Measurements from ENCODE around the gene GMDS.

The GMDS gene

GRCh38 chr6:2020909-2021308 lies 224.5 kb downstream of the GMDS start:
- no peak for DNase-seq (ENCODE audit: low spot score)
- no peak for TF ChIP-seq CTCF (IDR thresholded peaks at IDR 0.05; ENCODE audit: borderline replicate concordance, control extremely low read depth, extremely low read depth, insufficient read depth, missing control alignments)
- in situ Hi-C loops (cut with MboI; ENCODE audit: low sequenced_read_pairs, unreplicated experiment), result no loop called here

GRCh38 chr6:2019051-2019450 lies 226.4 kb downstream of the GMDS start:
- no peak for TF ChIP-seq CTCF (IDR thresholded peaks at IDR 0.05; ENCODE audit: borderline replicate concordance, control extremely low read depth, extremely low read depth, insufficient read depth, missing control alignments)
- in situ Hi-C loops (cut with MboI; ENCODE audit: low sequenced_read_pairs, unreplicated experiment), result no loop called here
- DNase-seq (ENCODE audit: low spot score), result no peak

- no peak for TF ChIP-seq CTCF (IDR thresholded peaks at IDR 0.05; ENCODE audit: borderline replicate concordance, control extremely low read depth, extremely low read depth, insufficient read depth, missing control alignments)
- in situ Hi-C loops (cut with MboI; ENCODE audit: low sequenced_read_pairs, unreplicated experiment), result no loop called here
- DNase-seq (ENCODE audit: low spot score), result no peak
Observed at GRCh38 chr6:2016040-2016439, 229.4 kb downstream of the GMDS start.

- in situ Hi-C loops (cut with MboI; ENCODE audit: low sequenced_read_pairs, unreplicated experiment), result no loop called here
- DNase-seq (ENCODE audit: low spot score), result no peak
- TF ChIP-seq CTCF (IDR thresholded peaks at IDR 0.05; ENCODE audit: borderline replicate concordance, control extremely low read depth, extremely low read depth, insufficient read depth, missing control alignments), result no peak
Observed at GRCh38 chr6:2008383-2008976, 236.9 kb downstream of the GMDS start.

GRCh38 chr6:2007165-2007564 lies 238.2 kb downstream of the GMDS start:
- no peak for TF ChIP-seq CTCF (IDR thresholded peaks at IDR 0.05; ENCODE audit: borderline replicate concordance, control extremely low read depth, extremely low read depth, insufficient read depth, missing control alignments)
- DNase-seq (ENCODE audit: low spot score), result no peak
- in situ Hi-C loops (cut with MboI; ENCODE audit: low sequenced_read_pairs, unreplicated experiment), result no loop called here

- in situ Hi-C loops (cut with MboI; ENCODE audit: low sequenced_read_pairs, unreplicated experiment), result no loop called here
- DNase-seq (ENCODE audit: low spot score), result no peak
- no peak for TF ChIP-seq CTCF (IDR thresholded peaks at IDR 0.05; ENCODE audit: borderline replicate concordance, control extremely low read depth, extremely low read depth, insufficient read depth, missing control alignments)
Observed at GRCh38 chr6:2004888-2005287, 240.5 kb downstream of the GMDS start.

Measured in GM13976 (cell line).